Measurements from ENCODE around the gene ENTHD1.
"Not testable (repeated sequence)": the region's sequence is repeated elsewhere in the genome, so short reads cannot be mapped to it uniquely, and the experiment has no call there.

Gene ENTHD1

DNA sequence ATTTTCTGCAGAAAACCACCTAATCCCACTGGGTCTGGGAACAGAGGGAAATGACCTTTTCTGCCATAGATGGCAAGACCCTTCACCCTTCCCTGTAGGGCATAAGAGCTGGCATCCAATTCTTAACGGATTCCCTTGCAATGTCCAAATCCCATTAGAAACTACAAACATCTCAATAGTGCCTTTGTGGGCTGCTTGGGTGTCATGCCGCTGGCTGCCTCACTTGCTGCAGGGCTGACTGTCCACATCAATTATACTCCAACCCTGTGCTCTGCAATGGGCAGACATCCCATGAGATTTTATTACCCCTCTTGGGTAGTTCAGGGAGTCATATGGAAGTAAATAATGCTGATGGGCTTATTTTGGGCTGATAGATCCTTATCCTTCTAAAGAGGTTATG, 14.6 kb upstream of the ENTHD1 start:
- no peak overlapping the region for H3K4me3 ChIP-seq
- no peak overlapping the region for H3K9ac ChIP-seq (ENCODE audit: insufficient read length)
- no peaks in the 10 kb centered on the region for H3K36me3 ChIP-seq (ENCODE audit: insufficient read depth, low read length)
- no peaks in the 10 kb centered on the region for H3K9me3 ChIP-seq (ENCODE audit: low read depth, low read length)
- TF ChIP-seq POLR2AphosphoS5 (IDR thresholded peaks at IDR 0.05; ENCODE audit: borderline replicate concordance, low read depth, low read length), result no peak
- TF ChIP-seq EZH2 (IDR thresholded peaks at IDR 0.05), result no peak
- no peak for TF ChIP-seq FOXP2 (optimal IDR thresholded peaks at IDR 0.05; ENCODE audit: control extremely low read depth, extremely low read length, insufficient read depth)
- H3K27ac ChIP-seq, result no peak overlapping the region
- no peak for DNase-seq (ENCODE audit: low read depth, low spot score)

DNA sequence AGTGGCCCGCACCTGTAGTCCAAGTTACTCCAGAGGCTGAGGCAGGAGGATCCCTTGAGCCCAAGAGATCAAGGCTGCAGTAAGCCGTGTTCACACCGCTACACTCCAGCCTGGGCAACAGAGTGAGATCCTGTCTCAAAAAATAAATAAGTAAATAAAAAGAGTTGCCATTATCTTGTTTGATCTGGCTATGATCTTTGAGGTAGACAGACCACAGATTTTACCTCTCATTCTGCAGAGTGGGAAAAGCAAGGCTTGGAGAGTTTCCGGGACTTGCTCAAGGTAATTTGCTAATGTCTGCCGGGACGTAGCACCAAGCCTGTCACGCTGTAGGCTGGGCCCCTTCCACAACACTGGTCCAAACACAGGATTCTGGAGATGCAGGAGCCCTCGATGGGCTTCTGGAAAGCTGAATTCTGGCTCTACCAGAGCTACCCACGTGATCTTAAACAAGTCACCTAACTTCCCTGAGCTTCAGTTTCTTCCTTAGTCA, 14.1 kb upstream of the ENTHD1 start:
- DNase-seq (ENCODE audit: low read depth, low spot score), result no peak
- no peak overlapping the region for H3K27ac ChIP-seq
- H3K9me3 ChIP-seq (ENCODE audit: low read depth, low read length), result no peaks in the 10 kb centered on the region
- H3K4me3 ChIP-seq, result no peak overlapping the region
- TF ChIP-seq FOXP2 (optimal IDR thresholded peaks at IDR 0.05; ENCODE audit: control extremely low read depth, extremely low read length, insufficient read depth) (no peak), POLR2AphosphoS5 (IDR thresholded peaks at IDR 0.05; ENCODE audit: borderline replicate concordance, low read depth, low read length) (no peak), EZH2 (IDR thresholded peaks at IDR 0.05) (no peak)
- H3K36me3 ChIP-seq (ENCODE audit: insufficient read depth, low read length), result no peaks in the 10 kb centered on the region
- H3K9ac ChIP-seq (ENCODE audit: insufficient read length), result no peak overlapping the region

DNA sequence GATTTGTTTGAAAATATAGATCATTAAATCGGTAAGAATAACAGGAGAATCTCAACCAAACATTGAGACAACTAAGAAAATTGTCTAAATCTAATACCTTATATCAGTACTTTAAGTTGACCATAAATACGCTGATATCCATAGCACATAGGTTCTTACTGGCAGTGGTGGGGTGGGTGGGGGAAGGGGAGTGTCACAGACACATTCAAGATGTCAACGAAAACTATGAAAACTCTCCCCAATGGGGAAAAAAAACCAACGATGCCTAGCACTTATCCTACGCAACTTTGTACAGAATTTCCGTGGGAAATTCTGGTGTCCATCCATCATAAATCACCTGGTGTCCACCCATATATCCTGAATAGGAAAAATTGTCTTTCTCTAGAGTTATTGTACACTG, 13.5 kb upstream of the ENTHD1 start:
- Histone ChIP-seq H3K4me3 (no peak overlapping the region), H3K9ac (ENCODE audit: insufficient read length) (no peak overlapping the region), H3K9me3 (ENCODE audit: low read depth, low read length) (no peaks in the 10 kb centered on the region), H3K27ac (no peak overlapping the region), H3K36me3 (ENCODE audit: insufficient read depth, low read length) (no peaks in the 10 kb centered on the region)
- DNase-seq (ENCODE audit: low read depth, low spot score), result no peak
- TF ChIP-seq FOXP2 (optimal IDR thresholded peaks at IDR 0.05; ENCODE audit: control extremely low read depth, extremely low read length, insufficient read depth) (no peak), EZH2 (IDR thresholded peaks at IDR 0.05) (no peak), POLR2AphosphoS5 (IDR thresholded peaks at IDR 0.05; ENCODE audit: borderline replicate concordance, low read depth, low read length) (no peak)

DNA sequence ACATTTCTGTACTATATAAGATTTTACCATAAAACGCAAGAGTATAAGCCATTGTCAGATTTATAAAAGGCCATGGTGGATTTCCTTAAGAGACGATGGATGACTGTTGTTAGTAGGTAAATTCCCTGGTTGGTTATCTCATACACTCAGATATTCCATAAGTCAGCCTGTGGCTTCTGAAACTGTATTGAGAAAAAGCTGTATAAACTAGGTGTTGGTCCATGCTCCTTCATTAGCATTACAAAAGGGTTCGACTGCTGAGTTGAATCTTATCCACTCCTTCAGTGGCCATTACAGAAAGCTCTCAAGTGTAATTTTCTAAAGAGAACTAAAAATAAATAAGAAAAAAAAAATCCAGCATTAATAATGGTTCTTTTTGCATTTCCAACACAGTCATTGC, 12.6 kb upstream of the ENTHD1 start:
- Histone ChIP-seq H3K9me3 (ENCODE audit: low read depth, low read length) (no peaks in the 10 kb centered on the region), H3K4me3 (no peak overlapping the region), H3K27ac (no peak overlapping the region), H3K9ac (ENCODE audit: insufficient read length) (no peak overlapping the region), H3K36me3 (ENCODE audit: insufficient read depth, low read length) (no peaks in the 10 kb centered on the region)
- no peak for DNase-seq (ENCODE audit: low read depth, low spot score)
- TF ChIP-seq POLR2AphosphoS5 (IDR thresholded peaks at IDR 0.05; ENCODE audit: borderline replicate concordance, low read depth, low read length) (no peak), EZH2 (IDR thresholded peaks at IDR 0.05) (no peak), FOXP2 (optimal IDR thresholded peaks at IDR 0.05; ENCODE audit: control extremely low read depth, extremely low read length, insufficient read depth) (no peak)

DNA sequence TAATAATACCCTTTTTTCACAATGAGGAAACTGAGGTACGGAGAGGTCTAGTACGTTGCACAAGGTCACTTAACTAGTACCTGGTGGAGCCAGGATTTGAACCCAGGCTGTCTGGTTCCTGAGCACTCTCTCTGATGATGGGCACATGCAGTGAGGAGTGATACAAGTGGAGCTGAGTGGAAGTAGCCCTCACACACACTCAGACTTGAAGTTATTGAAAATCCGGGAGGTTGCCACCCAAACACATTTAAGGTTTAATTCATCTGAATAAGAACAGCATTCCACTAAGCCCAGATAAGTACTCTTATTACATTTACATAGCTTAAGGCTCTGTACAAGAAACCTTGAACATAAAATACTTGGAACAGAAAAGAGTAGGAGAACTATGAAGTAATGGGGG, 12.1 kb upstream of the ENTHD1 start:
- DNase-seq (ENCODE audit: low read depth, low spot score), result no peak
- Histone ChIP-seq H3K27ac (no peak overlapping the region), H3K36me3 (ENCODE audit: insufficient read depth, low read length) (no peaks in the 10 kb centered on the region), H3K9ac (ENCODE audit: insufficient read length) (no peak overlapping the region), H3K4me3 (no peak overlapping the region), H3K9me3 (ENCODE audit: low read depth, low read length) (no peaks in the 10 kb centered on the region)
- TF ChIP-seq POLR2AphosphoS5 (IDR thresholded peaks at IDR 0.05; ENCODE audit: borderline replicate concordance, low read depth, low read length) (no peak), EZH2 (IDR thresholded peaks at IDR 0.05) (no peak), FOXP2 (optimal IDR thresholded peaks at IDR 0.05; ENCODE audit: control extremely low read depth, extremely low read length, insufficient read depth) (no peak)

DNA sequence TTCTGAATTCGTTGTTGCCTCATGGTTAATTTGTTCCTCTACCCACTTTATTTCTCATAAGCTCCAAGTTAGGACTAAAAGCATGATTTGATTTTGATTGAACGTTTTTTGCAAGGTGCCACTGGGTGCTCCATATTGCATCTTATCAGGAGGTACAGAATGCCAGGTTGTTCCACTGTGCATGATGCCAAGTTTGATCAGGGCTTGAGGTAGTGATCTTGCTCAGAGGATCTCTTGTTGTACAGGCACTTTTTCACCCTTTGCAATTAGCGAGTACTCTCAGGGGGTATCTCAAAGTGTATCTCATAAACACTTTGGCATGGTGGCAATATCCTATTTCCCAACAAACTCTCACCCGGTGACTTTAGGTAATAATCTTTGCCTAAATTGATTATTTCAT, 11.3 kb upstream of the ENTHD1 start:
- Histone ChIP-seq H3K9ac (ENCODE audit: insufficient read length) (no peak overlapping the region), H3K27ac (no peak overlapping the region), H3K36me3 (ENCODE audit: insufficient read depth, low read length) (no peaks in the 10 kb centered on the region), H3K4me3 (no peak overlapping the region), H3K9me3 (ENCODE audit: low read depth, low read length) (no peaks in the 10 kb centered on the region)
- TF ChIP-seq EZH2 (IDR thresholded peaks at IDR 0.05) (no peak), POLR2AphosphoS5 (IDR thresholded peaks at IDR 0.05; ENCODE audit: borderline replicate concordance, low read depth, low read length) (no peak), FOXP2 (optimal IDR thresholded peaks at IDR 0.05; ENCODE audit: control extremely low read depth, extremely low read length, insufficient read depth) (no peak)
- no peak for DNase-seq (ENCODE audit: low read depth, low spot score)

DNA sequence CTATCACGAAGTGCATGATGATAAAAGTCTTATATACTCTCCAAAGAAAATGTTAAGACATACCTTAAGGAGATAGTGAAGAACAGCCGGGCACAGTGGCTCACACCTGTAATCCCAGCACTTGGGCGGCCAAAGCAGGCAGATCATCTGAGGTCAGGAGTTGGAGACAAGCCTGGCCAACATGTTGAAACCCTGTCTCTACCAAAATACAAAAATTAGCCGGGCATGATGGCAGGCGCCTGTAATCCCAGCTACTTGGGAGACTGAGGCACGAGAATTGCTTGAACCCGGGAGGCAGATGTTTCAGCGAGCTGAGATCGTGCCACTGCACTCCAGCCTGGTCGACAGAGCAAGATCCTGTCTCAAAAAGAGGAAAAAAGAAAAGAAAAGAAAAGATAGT, 10.5 kb upstream of the ENTHD1 start:
- not testable (repeated sequence) for DNase-seq (ENCODE audit: low read depth, low spot score); H3K36me3 ChIP-seq (ENCODE audit: insufficient read depth, low read length); H3K27ac ChIP-seq; H3K4me3 ChIP-seq; H3K9ac ChIP-seq (ENCODE audit: insufficient read length); H3K9me3 ChIP-seq (ENCODE audit: low read depth, low read length)

DNA sequence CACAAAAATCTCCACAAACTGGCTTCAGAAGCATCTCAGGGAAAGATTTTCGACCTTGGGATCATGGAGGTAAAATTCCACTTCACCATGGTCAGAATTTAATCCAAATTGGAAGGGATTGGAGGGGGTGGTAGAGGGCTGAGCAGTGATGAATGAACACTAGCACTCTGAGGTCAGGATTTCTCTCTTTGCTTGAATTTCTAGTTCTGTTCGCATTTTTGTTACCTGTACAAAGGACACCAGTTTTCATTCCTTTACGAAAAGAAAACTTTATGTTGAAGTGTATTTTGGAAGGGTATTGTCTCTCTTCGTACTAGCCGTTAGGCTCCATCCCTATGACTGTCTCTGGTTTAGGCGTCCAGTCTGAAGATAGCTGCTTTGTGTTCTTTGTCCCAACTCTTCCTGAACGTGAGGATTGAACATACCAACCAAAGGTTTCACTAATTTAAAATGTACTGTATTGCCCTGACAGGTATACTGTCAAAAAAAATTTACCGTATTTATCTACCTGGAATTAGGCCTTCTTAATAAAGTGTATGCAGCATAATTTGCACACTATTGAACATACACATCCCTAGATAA, 8.1 kb upstream of the ENTHD1 start:
- no peak for DNase-seq (ENCODE audit: low read depth, low spot score)
- Histone ChIP-seq H3K36me3 (ENCODE audit: insufficient read depth, low read length) (no peaks in the 10 kb centered on the region), H3K9me3 (ENCODE audit: low read depth, low read length) (no peaks in the 10 kb centered on the region), H3K27ac (no peak overlapping the region), H3K9ac (ENCODE audit: insufficient read length) (no peak overlapping the region), H3K4me3 (no peak overlapping the region)
- TF ChIP-seq POLR2AphosphoS5 (IDR thresholded peaks at IDR 0.05; ENCODE audit: borderline replicate concordance, low read depth, low read length) (no peak), FOXP2 (optimal IDR thresholded peaks at IDR 0.05; ENCODE audit: control extremely low read depth, extremely low read length, insufficient read depth) (no peak), EZH2 (IDR thresholded peaks at IDR 0.05) (no peak)
